Dermis blood vessel endothelial cell (primary cell): ENCODE measurements around the gene C22orf39. TPM values are rescaled to one million over a fixed set of nuclear protein-coding genes. Genes with fewer than 3 reads are reported as not detected.

Experiments used
- DNase-seq: peaks from one replicate; pipeline ENCODE4 v3.0.0; 2010
- total RNA-seq: library from RNA; depleted of rRNA; stranded (reverse); fragments of >200 nt; gene quantifications from 2 replicates; pipeline ENCODE4 v1.2.3, GENCODE V29; 2014

Gene C22orf39
- total RNA-seq, 1 donor from 2014 or later = 27.1 TPM

GRCh38 chr22:19429950-19430889 is 17.3 kb downstream of the C22orf39 start:
- DNase-seq = peak; percentile 30

DNA sequence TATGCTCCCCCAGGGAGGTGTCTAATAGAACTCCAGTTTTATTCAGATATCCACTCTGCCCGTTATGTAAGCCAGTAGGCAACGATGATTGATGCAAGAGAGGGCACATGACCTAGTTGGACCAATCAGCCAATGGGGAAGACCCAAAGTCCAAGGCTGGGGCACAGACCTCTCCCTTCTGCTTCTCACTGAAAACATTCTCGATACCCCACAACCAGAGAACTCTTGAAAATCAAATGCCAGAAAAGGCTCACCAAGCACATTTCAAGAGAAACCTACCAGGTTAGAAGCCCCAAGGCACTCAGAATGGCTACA is 23.4 kb downstream of the C22orf39 start:
- no peak for DNase-seq

DNA sequence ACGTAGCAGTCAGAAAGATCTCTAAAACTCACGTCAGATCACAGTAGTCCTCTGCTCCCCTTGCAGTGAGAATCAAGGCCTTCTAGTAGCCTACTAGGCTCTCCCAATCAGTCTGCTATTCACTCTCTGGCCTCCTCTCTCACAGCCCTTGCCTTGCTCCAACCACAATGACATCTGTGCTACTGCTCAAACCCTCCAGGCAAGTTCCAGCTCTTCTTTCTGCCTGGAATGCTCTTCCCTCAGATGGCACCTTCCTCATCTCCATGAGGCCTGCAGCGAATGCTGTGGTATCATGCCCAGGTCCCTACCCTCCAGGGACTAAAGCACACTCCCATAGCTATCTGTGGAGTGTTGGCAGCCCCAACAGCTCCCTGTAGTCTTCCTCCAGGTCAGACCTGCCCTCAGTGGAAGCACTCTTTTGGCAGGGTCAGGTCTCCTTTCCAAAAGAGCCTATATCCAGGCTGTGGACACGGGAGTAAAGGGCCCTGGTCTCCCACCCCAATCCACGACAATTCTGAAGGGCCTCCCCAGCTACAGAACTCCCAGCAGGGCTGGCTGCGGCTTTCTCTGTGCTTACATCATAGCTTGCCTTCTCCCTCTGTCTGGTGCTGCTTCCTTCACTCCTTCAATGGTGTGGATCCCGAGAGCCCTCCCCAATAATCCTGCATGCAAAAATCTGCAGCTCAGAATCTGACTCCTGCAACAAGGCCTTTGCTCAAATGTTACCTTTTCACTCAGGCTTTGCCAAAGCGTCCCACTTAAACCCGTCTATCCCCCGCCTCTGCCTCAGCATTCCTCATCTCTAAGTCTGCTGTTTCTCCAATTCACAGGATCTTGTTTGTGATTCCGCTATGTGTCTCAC is 24.8 kb downstream of the C22orf39 start:
- DNase-seq = no peak

- no peak for DNase-seq
Measured at GRCh38 chr22:19420321-19420720, 27.2 kb downstream of the C22orf39 start.

- DNase-seq = no peak
Measured at GRCh38 chr22:19419464-19420178, 27.9 kb downstream of the C22orf39 start.

DNA sequence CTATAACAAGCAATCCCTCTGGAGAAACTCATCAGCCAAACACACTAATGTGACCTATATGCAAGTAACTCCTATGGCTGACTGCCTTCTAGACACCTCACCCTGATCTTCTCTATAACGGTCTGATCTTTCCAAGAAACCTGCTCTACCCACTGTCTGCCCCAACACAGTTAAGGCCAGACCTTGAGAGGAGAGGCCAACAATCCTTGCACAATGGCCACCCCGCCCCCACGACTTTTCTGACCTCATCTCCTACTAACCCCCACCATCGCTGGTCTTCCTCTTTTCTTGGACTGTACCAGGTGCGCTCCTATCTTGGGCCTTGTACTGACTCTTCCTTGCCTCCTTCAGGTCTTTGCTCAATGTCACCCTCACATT is 28.4 kb downstream of the C22orf39 start:
- no peak for DNase-seq

- no peak for DNase-seq
Measured at GRCh38 chr22:19412923-19413322, 34.6 kb downstream of the C22orf39 start.

GRCh38 chr22:19412478-19412877 is 35.0 kb downstream of the C22orf39 start:
- DNase-seq = no peak

DNA sequence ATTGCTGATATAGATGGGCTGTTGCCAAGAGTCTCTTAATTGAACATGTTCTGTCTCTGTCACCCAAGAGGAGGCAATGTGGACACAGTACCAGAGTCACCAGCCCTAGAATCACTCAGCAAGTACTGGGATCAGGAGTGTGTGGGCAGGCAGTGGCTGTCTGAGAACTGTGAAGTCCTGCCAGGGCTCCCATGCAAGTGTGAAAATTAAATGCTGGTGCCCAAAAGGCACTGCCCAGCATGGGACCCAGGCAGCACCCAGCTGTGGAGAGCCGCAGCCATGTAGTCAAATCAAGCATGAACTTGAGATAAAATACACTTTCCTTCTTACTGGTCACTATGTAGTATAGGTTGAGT is 35.8 kb downstream of the C22orf39 start:
- DNase-seq = no peak

GRCh38 chr22:19410941-19411689 is 36.4 kb downstream of the C22orf39 start:
- DNase-seq = no peak

DNA sequence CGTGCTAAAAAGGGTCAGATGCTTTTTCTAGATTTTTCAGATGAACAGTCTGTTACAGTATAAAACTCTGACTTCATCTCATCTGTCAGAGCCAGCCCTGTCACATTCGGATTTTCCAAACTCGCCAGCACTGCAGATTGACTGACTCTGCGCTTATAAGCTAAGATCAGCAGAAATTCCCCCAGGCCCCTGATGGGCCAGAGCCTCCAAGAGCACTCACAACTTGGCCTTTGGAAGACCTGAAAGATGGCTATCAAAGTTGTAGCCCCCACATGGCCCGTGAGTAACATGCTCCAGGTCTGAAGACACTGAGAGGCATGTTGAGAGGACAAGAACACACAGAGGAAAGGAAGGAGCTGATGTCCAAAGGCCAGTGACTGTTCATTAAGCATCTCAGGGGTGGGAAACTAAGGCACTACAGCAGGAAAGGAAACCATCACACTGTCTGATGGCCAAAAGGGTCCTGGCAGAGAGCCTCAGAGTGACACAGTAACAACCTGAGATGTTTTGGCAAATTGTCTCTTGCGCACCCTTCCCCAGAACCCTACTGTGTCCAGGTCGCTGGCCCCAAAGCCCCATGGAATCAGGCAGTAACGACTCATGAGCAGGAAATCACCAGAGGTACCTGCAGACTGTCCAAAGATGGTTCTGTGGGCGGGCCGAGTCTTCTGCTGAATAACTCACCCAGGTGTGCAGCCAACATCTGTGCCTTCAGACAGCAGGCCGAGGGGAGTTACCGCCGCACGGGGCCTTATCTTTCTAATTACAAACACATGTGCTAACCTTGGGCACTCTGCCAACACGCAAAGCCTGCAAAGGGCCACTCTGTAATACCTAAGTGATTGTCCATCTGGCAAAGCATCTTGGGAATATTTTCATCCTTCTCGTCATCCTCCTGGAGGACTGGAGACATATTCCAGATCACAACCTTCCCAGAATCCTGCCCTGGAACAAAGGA is 39.6 kb downstream of the C22orf39 start:
- DNase-seq = no peak

DNA sequence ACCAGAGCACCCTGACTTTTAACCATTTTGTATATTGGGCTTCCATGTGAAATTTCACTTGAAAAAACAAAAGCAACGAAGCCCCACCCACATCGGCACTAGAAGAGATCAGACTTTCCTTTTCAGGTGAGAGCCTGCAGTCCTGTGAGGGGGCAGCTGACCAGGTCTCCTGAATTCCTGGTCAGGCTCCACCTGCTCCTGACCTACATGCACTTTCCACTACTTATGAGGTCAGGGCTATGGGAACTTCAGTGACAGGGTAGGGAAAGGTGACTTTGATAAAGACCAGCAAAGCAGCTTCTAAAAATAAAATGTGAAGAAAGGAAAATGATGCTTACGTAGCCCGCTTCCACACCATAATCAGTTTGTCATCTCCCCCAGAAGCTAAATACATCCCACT is 40.7 kb downstream of the C22orf39 start:
- DNase-seq = no peak

- DNase-seq = no peak
Measured at GRCh38 chr22:19406281-19406811, 41.2 kb downstream of the C22orf39 start.

DNA sequence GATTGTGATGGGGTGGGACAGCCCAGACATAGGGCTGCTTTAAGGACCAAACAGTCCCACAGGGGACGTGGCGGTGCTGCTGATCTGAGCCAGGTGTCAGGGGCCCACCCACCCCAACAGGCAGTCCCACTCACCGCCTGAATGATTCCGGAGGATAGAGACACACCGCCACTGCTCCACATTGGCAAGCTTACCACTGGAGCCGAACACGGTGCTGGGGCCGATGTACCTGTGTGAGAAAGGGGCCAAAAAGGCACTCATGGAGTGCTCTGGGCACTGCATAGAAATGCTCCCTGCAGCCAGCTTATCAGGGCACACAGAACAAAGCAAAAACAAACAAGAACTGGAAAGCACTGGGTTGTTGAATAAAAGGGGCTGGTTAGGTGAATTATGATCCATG is 41.9 kb downstream of the C22orf39 start:
- no peak for DNase-seq

- no peak for DNase-seq
Measured at GRCh38 chr22:19405133-19405532, 42.4 kb downstream of the C22orf39 start.

GRCh38 chr22:19404676-19405075 is 42.8 kb downstream of the C22orf39 start:
- DNase-seq = no peak

DNA sequence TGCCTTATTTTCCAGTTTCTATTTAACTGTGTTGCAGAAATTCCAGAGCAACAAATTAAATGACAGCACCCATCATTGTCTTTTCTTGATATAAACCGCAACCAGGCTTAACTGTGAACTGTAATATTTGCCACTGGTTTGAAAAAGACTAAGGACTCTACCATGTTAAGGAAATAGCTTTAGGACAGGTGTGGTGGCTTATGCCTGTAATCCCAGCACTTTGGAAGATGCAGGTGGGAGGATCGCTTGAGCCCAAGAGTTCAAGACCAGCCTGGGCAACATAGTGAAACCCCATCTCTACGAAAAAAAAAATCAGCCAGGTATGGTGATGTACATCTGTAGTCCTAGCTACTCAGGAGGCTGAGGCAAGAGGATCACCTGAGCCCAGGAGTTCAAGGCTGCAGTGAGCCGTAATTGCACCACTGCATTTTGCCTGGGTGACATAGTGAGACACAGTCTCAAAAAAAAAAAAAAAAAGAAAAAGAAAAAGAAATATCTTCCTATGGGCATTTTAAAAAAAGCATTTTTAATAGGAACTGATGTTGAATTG is 44.8 kb downstream of the C22orf39 start:
- no peak for DNase-seq

DNA sequence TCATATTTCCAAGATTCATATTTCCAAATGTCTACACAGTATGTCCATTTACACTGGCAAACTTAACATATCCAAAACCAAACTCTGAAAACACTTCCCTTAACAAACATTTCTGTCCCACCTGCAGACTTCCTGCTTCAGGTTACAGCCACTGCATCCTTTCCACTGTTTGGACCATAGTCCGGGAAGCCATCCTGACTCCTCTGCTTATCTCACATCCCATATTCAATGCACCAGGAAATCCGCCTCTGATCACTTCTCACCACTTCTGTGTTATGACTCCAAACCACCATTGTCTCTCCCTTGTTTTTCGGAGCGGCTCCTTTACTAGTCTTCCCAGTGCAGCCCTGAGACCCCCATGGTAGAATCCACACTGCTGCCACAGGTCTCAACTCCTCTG is 46.0 kb downstream of the C22orf39 start:
- DNase-seq = no peak

DNA sequence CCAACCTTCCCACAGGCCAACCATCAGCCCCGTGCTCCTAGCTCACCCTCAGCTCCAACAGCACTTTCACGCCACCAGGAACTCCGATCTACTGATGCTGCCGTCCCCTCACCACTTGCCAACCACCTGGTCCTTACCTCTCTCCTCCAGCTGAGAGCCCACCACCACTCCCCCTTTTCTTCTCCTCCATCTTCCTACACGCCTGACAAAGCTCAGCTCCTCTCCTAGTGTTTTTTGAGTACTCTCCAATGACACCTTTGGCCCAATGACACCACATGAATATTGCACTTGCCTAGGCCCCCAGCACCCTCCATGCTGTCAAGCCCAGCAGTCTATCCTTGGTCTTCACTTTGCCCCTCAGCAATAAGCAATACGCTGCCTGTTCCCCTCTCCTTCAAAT is 46.6 kb downstream of the C22orf39 start:
- DNase-seq = no peak

GRCh38 chr22:19398652-19399051 is 48.9 kb downstream of the C22orf39 start:
- DNase-seq = no peak

- no peak for DNase-seq
Measured at GRCh38 chr22:19398206-19398605, 49.3 kb downstream of the C22orf39 start.
